ENCODE data around the gene ASTN2.

- TF ChIP-seq EZH2 (IDR thresholded peaks at IDR 0.05; ENCODE audit: insufficient read depth, poor library complexity, severe bottlenecking) = no peak
- no peak for TF ChIP-seq EZH2phosphoT487 (IDR thresholded peaks at IDR 0.05; ENCODE audit: insufficient read depth, low read depth)
These were observed 651.1 kb downstream of the ASTN2 start for GRCh38 chr9:116763770-116764169.

Measured in GM23248 (cell line).